VCaP (cell line): Measurements from ENCODE around the gene MKS1.

ENCODE experiments used
- H3K27ac ChIP-seq: fragments of 450-650 bp; 2 replicates; pipeline ENCODE4 v1.5.1; 2017
- CTCF ChIP-seq: fragments of 450-650 bp; conservative IDR thresholded peaks from 2 replicates; pipeline ENCODE4 v1.5.1; 2017; ENCODE audit warnings: mild to moderate bottlenecking, moderate library complexity

MKS1 gene

GRCh38 chr17:58219007-58219788 lies at the start of gene MKS1:
TSS of gene MKS1 (minus strand) at chr17:58219255. CDS start at chr17:58219230, 25 bp downstream.
- TF ChIP-seq CTCF, result peak; percentile 73
- peak within 1 kb of the TSS; percentile 93 for H3K27ac ChIP-seq

DNA sequence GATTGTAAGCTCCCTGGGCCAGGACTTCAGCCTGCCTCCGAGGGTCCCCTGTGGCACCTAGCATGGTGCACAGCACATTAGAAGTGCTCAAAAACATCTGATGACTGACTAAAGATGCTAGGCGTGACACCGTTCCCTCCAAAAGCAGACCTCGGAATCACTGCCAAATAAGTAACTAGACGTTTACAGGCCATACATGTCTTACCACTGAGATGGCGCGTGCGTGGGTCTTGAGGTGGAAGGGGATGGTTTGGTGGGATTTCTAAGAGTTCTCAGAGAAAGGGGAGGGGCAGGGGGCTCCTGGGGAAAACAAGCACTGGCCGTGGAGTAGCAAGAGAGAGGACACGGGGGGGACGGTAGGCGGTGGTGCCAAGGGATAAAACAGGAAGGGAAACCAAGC lies 49.3 kb upstream of the MKS1 start:
- no peak for TF ChIP-seq CTCF
- no peak overlapping the region for H3K27ac ChIP-seq

DNA sequence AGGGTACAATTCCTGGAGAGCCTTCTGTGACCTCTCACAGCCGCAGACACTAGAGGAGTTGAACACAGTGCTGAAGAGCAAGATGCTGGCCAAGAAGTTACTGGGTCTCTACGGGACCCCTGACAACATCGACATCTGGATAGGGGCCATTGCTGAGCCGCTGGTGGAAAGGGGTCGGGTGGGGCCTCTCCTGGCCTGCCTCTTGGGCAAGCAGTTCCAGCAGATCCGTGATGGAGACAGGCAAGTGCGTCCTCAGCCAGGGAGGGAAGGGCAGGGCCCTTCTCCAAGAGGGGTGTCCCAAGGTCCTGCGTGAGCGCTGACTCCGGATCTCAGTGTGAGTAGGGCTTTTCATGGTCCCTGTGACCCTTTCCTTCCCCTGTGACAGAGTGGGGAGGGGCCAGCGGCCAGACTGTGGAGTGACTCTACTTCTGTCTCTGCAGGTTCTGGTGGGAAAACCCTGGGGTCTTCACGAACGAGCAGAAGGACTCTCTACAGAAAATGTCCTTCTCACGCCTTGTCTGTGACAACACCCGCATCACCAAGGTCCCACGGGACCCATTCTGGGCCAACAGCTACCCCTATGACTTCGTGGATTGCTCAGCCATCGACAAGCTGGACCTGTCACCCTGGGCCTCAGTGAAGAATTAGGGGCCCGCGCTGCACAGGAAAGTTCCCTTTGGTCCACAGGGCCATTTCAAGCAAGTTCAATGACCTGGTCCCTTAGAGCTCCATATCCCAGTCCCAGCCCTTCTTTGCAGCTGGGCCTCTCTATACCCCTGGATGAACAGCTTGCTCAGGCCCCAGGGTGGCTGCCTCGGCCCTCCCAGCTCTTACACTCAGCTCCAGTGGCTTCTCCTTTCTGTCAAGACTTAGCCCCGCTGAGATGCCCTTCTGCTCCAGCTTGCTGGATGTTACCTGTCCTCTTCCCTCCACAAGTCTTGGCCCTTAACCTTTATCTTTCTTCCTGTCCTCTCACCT lies 48.6 kb upstream of the MKS1 start:
- no peak for TF ChIP-seq CTCF
- no peak overlapping the region for H3K27ac ChIP-seq

DNA sequence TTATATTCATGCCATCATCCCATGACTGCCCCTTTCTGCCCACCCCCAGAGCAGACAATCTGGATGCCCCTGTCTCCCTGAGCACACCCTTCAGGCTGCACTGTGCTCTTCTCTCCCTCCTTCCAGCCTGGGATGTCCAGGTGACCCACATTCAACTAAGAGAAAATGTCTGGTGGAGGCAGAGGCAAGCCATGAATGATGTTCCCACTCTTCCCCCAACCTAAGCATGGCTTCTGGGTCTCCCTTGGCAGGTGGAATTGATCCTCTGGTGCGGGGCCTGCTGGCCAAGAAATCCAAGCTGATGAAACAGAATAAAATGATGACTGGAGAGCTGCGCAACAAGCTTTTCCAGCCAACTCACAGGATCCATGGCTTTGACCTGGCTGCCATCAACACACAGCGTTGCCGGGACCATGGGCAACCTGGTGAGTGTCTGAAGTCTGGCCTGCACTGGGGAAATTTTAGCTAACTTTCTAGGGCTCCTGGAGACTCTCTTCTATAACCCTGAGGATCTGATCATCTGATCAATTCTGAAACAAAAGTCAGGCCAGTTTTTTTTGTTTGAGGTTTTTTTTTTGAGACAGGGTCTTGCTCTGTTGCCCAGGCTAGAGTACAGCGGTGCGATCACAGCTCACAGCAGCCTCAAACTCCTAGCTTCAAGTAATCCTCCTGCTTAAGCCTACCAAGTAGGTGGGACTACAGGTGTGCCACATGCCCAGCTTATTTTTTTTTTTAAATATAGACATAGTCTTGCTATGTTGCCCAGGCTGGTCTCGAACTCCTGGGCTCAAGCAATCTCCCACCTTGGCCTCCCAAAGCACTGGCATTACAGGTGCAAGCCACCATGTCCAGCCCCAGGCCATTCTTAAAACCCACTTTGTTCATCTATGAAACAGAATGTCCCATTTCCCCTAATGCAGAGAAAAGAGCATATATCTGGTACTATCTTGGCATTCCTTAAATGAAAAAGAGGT lies 47.1 kb upstream of the MKS1 start:
- no peak overlapping the region for H3K27ac ChIP-seq
- no peak for TF ChIP-seq CTCF

DNA sequence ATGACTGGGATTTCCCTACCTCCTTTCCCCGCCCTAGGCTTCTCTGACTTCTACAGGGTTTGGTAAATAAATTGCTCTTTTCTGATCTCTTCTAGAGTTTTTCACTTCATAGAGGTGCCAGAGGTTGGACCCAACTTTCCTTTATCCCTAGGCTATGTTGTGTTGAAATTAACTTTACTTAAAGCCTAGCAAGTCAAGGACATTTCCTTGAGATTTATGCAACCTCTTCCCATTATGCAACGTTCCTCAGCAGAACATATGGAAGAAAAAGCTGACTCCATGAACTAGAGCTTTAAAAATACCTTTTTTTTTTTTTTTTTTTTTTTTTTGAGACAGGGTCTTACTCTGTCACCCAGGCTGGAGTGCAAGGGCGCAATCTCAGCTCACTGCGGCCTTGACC lies 46.2 kb upstream of the MKS1 start:
- TF ChIP-seq CTCF, result no peak
- H3K27ac ChIP-seq, result no peak overlapping the region

DNA sequence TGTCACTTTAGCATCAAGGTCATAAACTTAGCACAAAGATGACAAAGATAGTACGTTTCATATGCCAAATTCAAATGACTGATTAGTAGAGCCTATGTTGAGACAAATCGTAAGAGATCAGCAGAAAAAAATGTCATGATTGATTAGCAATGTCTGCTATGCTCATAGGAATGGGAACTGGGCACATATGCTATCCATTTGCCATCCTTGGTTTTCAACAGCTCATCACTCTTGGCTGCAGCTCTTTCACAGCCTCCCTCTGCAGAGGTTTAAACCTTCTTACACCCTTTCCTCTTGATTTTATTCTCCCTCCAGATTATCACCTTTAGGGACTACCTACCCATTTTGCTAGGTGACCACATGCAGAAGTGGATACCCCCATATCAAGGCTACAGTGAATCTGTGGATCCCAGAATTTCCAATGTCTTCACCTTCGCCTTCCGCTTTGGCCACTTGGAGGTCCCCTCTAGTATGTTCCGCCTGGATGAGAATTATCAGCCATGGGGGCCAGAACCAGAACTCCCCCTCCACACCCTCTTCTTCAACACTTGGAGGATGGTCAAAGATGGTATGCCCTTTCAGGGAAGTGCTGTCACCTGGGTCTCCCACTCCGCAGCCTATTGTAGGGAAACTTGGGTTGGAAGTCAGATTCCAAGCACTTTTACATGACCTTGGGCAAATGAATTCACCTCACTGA lies 45.5 kb upstream of the MKS1 start:
- no peak for TF ChIP-seq CTCF
- no peak overlapping the region for H3K27ac ChIP-seq
